Mesendoderm (in vitro differentiated cells): ENCODE results near the gene FANCC.

ENCODE experiments used
- DNase-seq: peaks from one replicate; pipeline ENCODE4 v3.0.0; 2013
- H2AK5ac ChIP-seq: 2 replicates; pipeline ENCODE4 v1.6.1; 2013; ENCODE audit warnings: low read length, inconsistent platforms
- H2BK120ac ChIP-seq: 2 replicates; pipeline ENCODE4 v1.6.1; 2013; ENCODE audit warnings: low read depth, mild to moderate bottlenecking, low read length, moderate library complexity, mixed read lengths
- H2BK15ac ChIP-seq: replicated peaks from 2 replicates; pipeline ENCODE4 v1.6.1; 2013; ENCODE audit warnings: low read depth, mild to moderate bottlenecking, moderate library complexity
- H2BK5ac ChIP-seq: 2 replicates; pipeline ENCODE4 v1.6.1; 2013; ENCODE audit warnings: low read length, inconsistent platforms
- H3K18ac ChIP-seq: 2 replicates; pipeline ENCODE4 v1.6.1; 2013; ENCODE audit warnings: mild to moderate bottlenecking, low read length, mixed read lengths
- H3K23ac ChIP-seq: one replicate; pipeline ENCODE4 v1.6.1; 2013; ENCODE audit warnings: low read length
- H3K27ac ChIP-seq: 2 replicates; pipeline ENCODE4 v1.5.1; 2013; ENCODE audit warnings: low read depth, mild to moderate bottlenecking, inconsistent platforms, low read length, moderate library complexity
- H3K27me3 ChIP-seq: 2 replicates; pipeline ENCODE4 v1.6.1; 2013; ENCODE audit warnings: low read length, control low read depth, mild to moderate bottlenecking, inconsistent platforms; ENCODE audit not compliant: insufficient read depth, poor library complexity
- H3K36me3 ChIP-seq: 2 replicates; pipeline ENCODE4 v1.6.1; 2013; ENCODE audit warnings: low read length, inconsistent platforms; ENCODE audit not compliant: control insufficient read depth, insufficient read depth
- H3K4ac ChIP-seq: one replicate; pipeline ENCODE4 v1.6.1; 2013; ENCODE audit warnings: low read depth, mild to moderate bottlenecking, low read length, moderate library complexity
- H3K4me1 ChIP-seq: 2 replicates; pipeline ENCODE4 v1.6.1; 2013; ENCODE audit warnings: low read depth, low read length, inconsistent platforms; ENCODE audit not compliant: control insufficient read depth
- H3K4me2 ChIP-seq: 2 replicates; pipeline ENCODE4 v1.6.1; 2013; ENCODE audit warnings: low read length
- H3K4me3 ChIP-seq: 2 replicates; pipeline ENCODE4 v1.5.1; 2013; ENCODE audit warnings: mild to moderate bottlenecking, low read length
- H3K56ac ChIP-seq: one replicate; pipeline ENCODE4 v1.6.1; 2013; ENCODE audit warnings: low read length
- H3K79me1 ChIP-seq: 2 replicates; pipeline ENCODE4 v1.6.1; 2013; ENCODE audit warnings: low read length, inconsistent platforms
- H3K79me2 ChIP-seq: 2 replicates; pipeline ENCODE4 v1.6.1; 2013; ENCODE audit warnings: mild to moderate bottlenecking, low read length; ENCODE audit not compliant: control insufficient read depth, insufficient read depth
- H3K9ac ChIP-seq: 2 replicates; pipeline ENCODE4 v1.6.1; 2013; ENCODE audit warnings: low read length, inconsistent platforms
- H4K5ac ChIP-seq: one replicate; pipeline ENCODE4 v1.6.1; 2013; ENCODE audit warnings: low read length
- H4K8ac ChIP-seq: one replicate; pipeline ENCODE4 v1.6.1; 2013; ENCODE audit warnings: low read depth, mild to moderate bottlenecking, control low read depth, low read length, moderate library complexity
- WGBS: extraction: QIAGEN DNeasy Blood & Tissue Kit; methylation state at CpG from one replicate; pipeline ENCODE4 v1.1.7; 2013; ENCODE audit warnings: low lambda C conversion rate, missing lambda C conversion rate; ENCODE audit not compliant: insufficient coverage; ENCODE audit errors: extremely low coverage; 5-methylcytosine and 5-hydroxymethylcytosine counted together

FANCC gene

GRCh38 chr9:95327239-95327865, 9.8 kb upstream of the FANCC start:
- Histone ChIP-seq H2BK15ac (no peak overlapping the region), H4K5ac (no peak overlapping the region), H3K23ac (no peak overlapping the region), H3K4me2 (no peak overlapping the region), H3K56ac (no peak overlapping the region), H4K8ac (no peak overlapping the region), H3K36me3 (no peaks in the 10 kb centered on the region), H3K27me3 (no peaks in the 10 kb centered on the region), H3K4ac (no peak overlapping the region), H3K79me2 (no peaks in the 10 kb centered on the region), H2BK120ac (no peak overlapping the region), H3K79me1 (no peaks in the 10 kb centered on the region), H3K27ac (no peak overlapping the region), H3K4me3 (no peak overlapping the region), H2AK5ac (no peak overlapping the region), H3K9ac (no peak overlapping the region), H2BK5ac (no peak overlapping the region), H3K18ac (no peak overlapping the region), H3K4me1 (no peaks in the 10 kb centered on the region)
- DNase-seq: no peak
- no CpG with 5 or more reads among the region's 1 CpG for WGBS

GRCh38 chr9:95325221-95325620, 7.7 kb upstream of the FANCC start:
- Histone ChIP-seq H3K27me3 (no peaks in the 10 kb centered on the region), H2BK120ac (no peak overlapping the region), H4K5ac (no peak overlapping the region), H3K9ac (no peak overlapping the region), H3K4me1 (no peaks in the 10 kb centered on the region), H3K4ac (no peak overlapping the region), H3K18ac (no peak overlapping the region), H4K8ac (no peak overlapping the region), H2BK15ac (no peak overlapping the region), H3K27ac (no peak overlapping the region), H2AK5ac (no peak overlapping the region), H3K79me1 (no peaks in the 10 kb centered on the region), H3K79me2 (no peaks in the 10 kb centered on the region), H3K4me2 (no peak overlapping the region), H3K56ac (no peak overlapping the region), H3K36me3 (no peaks in the 10 kb centered on the region), H3K4me3 (no peak overlapping the region), H2BK5ac (no peak overlapping the region), H3K23ac (no peak overlapping the region)
- peak; percentile 29 for DNase-seq
- WGBS: no CpG with 5 or more reads among the region's 1 CpG

- Histone ChIP-seq H3K4me3 (peak overlapping the region; percentile 56), H2AK5ac (no peak overlapping the region), H4K8ac (no peak overlapping the region), H3K4ac (peak overlapping the region; percentile 18), H3K27ac (peak overlapping the region; percentile 96), H4K5ac (peak overlapping the region; percentile 54), H3K18ac (peak overlapping the region; percentile 71), H3K23ac (no peak overlapping the region), H3K56ac (peak overlapping the region; percentile 88), H3K4me2 (peak overlapping the region; percentile 69), H3K9ac (peak overlapping the region; percentile 88), H3K79me1 (peaks cover 2% of the 10 kb centered on the region), H2BK15ac (no peak overlapping the region), H2BK5ac (no peak overlapping the region), H2BK120ac (no peak overlapping the region), H3K27me3 (no peaks in the 10 kb centered on the region), H3K79me2 (peaks cover 1% of the 10 kb centered on the region), H3K36me3 (no peaks in the 10 kb centered on the region), H3K4me1 (no peaks in the 10 kb centered on the region)
- WGBS: no CpG with 5 or more reads among the region's 10 CpGs
- no peak for DNase-seq
Measured at GRCh38 chr9:95317893-95318211, 343 bp upstream of the FANCC start.

DNA sequence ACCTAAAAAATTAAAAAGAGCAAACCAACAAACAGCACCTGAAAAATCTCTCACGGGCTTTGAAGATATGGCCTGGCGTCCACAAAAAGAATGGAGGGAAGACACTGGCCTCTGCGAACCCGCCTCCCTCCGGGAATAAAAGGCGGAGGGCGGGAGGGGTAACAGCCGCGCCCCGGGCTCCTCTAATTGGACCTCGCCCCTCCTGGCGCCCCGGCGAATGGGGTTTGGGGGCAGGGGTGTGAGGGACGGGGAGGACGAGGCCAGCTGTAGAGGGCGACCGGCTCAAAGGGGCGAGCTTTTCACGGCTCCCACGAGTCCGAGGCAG, 753 bp downstream of the FANCC start:
- DNase-seq: peak; percentile 95
- no peaks in the 10 kb centered on the region for H3K36me3 ChIP-seq
- peak overlapping the region; percentile 63 for H3K4me3 ChIP-seq
- H3K9ac ChIP-seq: peak overlapping the region; percentile 70
- peak overlapping the region; percentile 88 for H3K18ac ChIP-seq
- H3K4me1 ChIP-seq: no peaks in the 10 kb centered on the region
- H3K79me1 ChIP-seq: peaks cover 3% of the 10 kb centered on the region
- H3K23ac ChIP-seq: no peak overlapping the region
- no peak overlapping the region for H4K5ac ChIP-seq
- no peak overlapping the region for H2AK5ac ChIP-seq
- no peak overlapping the region for H3K4ac ChIP-seq
- H3K27ac ChIP-seq: peak overlapping the region; percentile 91
- peak overlapping the region; percentile 54 for H2BK5ac ChIP-seq
- H4K8ac ChIP-seq: peak overlapping the region; percentile 77
- H2BK15ac ChIP-seq: no peak overlapping the region
- H3K27me3 ChIP-seq: no peaks in the 10 kb centered on the region
- peaks cover 1% of the 10 kb centered on the region for H3K79me2 ChIP-seq
- no CpG with 5 or more reads among the region's 22 CpGs for WGBS
- H3K4me2 ChIP-seq: peak overlapping the region; percentile 41
- H3K56ac ChIP-seq: peak overlapping the region; percentile 92
- peak overlapping the region; percentile 10 for H2BK120ac ChIP-seq

DNA sequence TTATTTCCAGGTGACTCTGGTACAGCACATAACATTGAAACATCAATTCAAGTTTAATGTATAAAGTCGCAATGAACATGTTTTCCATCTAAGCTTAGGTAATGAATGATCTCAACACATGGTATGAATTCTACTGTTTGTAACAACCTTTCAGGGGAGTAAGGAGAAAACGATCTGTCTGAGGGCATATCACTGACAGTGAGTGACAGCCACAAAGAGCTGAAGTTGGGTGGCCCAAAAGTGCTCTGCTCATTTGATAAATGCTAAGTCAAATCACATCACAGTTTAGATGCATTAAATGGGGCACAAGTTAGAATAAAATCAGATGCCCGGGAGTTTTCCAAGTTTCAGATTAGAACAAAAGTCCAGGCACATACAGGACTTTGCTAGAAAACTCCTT, 1.2 kb downstream of the FANCC start:
- H3K27ac ChIP-seq: peak overlapping the region; percentile 91

DNA sequence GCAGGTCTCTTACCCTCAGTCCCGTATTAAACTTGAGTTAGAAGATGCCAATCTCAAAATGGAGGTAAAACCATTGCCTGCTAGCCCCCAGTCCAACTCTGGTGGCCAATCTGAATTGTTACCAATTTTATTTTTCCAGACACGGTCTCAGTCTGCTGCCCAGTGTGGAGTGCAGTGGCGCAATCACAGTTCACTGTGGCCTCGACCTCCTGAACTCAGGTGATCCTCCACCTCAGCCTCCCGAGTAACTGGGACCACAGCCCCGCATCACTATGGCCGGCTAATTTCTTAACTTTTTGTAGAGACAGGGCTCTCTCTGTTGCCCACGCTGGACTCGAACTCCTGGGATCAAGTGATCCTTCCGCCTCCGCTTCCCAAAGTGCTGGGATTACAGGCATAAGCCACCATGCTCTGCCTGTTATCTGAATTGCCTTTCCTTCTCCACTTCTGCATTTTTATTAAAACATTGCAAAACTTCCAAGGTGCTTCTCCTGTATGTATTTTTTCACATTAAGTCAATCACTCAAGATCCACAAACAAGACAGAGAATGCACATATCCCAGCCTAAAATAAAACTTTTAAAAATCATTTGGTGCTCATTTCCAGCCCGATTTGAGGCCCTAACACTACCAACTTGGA, 2.3 kb downstream of the FANCC start:
- no peaks in the 10 kb centered on the region for H3K27me3 ChIP-seq
- H3K9ac ChIP-seq: no peak overlapping the region
- no peak overlapping the region for H3K23ac ChIP-seq
- no peak overlapping the region for H3K4ac ChIP-seq
- H3K18ac ChIP-seq: no peak overlapping the region
- no CpG with 5 or more reads among the region's 12 CpGs for WGBS
- no peak overlapping the region for H3K56ac ChIP-seq
- H3K79me1 ChIP-seq: peaks cover 6% of the 10 kb centered on the region
- no peak overlapping the region for H3K27ac ChIP-seq
- H4K5ac ChIP-seq: no peak overlapping the region
- no peak overlapping the region for H2BK15ac ChIP-seq
- no peak overlapping the region for H3K4me3 ChIP-seq
- no peak overlapping the region for H2BK120ac ChIP-seq
- H2BK5ac ChIP-seq: no peak overlapping the region
- peaks cover 1% of the 10 kb centered on the region for H3K79me2 ChIP-seq
- DNase-seq: no peak
- no peaks in the 10 kb centered on the region for H3K36me3 ChIP-seq
- H3K4me2 ChIP-seq: no peak overlapping the region
- no peak overlapping the region for H2AK5ac ChIP-seq
- no peaks in the 10 kb centered on the region for H3K4me1 ChIP-seq
- no peak overlapping the region for H4K8ac ChIP-seq

More for the DNA sequence above, 1.2 kb downstream of the FANCC start:
- Histone ChIP-seq H3K56ac (peak overlapping the region; percentile 92), H3K27me3 (no peaks in the 10 kb centered on the region), H3K79me2 (peaks cover 1% of the 10 kb centered on the region), H3K79me1 (peaks cover 3% of the 10 kb centered on the region), H2BK120ac (no peak overlapping the region), H4K5ac (no peak overlapping the region), H4K8ac (peak overlapping the region; percentile 77), H3K4me2 (peak overlapping the region; percentile 39), H3K4me3 (peak overlapping the region; percentile 17), H3K4me1 (no peaks in the 10 kb centered on the region), H3K36me3 (no peaks in the 10 kb centered on the region), H3K18ac (peak overlapping the region; percentile 75), H2BK15ac (no peak overlapping the region), H2BK5ac (no peak overlapping the region), H3K23ac (peak overlapping the region; percentile 56), H3K9ac (peak overlapping the region; percentile 70), H3K4ac (no peak overlapping the region), H2AK5ac (no peak overlapping the region)
- WGBS: no CpG with 5 or more reads among the region's 3 CpGs
- no peak for DNase-seq
